ENCODE data around the gene ZDHHC23. TPM values are rescaled to one million over a fixed set of nuclear protein-coding genes. Genes with fewer than 3 reads are reported as not detected.

The ZDHHC23 gene
- total and polyA plus RNA-seq, 2 donors (not counting 1 experiment from before 2014, with no cell fraction given): 12.3 to 72.6 TPM

DNA sequence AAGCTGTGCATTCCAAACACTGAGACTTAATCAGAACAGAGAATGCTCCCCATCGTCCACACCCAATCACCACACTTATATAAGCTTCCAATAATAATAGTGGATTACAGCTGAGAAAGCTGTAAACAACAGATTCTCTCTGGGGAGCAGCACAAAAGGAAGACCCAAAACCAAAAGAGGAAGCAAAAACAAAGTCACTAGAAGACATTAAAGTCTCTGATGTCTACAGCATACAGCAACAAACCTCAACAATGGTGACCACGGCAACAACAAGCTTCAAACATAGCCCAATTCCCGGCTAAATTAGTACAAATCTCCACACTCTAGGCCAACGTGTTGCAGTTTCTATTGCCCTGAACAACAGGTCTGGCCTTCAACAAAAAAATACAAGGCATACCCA is 37.7 kb downstream of the ZDHHC23 start:
- Histone ChIP-seq H3K4me3 (ENCODE audit: control extremely low read depth in 1 of 5, extremely low read depth in 1 of 5, insufficient read depth in 1 of 5, low read depth in 2 of 5, low read length in 4 of 5) (peak overlapping the region in 4 of 5 experiments; percentile 4 to 34 (median 5)), H3K9me3 (ENCODE audit: control extremely low read depth in 1 of 3, control insufficient read depth in 2 of 3, insufficient read depth in 1 of 3, low read length in 2 of 3) (no peaks in the 10 kb centered on the region), H3K4me2 (replicated peaks; ENCODE audit: low read depth, low read length, poor library complexity, severe bottlenecking) (peak overlapping the region; percentile 66), H4K20me1 (ENCODE audit: control insufficient read depth, insufficient read depth, low read length, poor library complexity, severe bottlenecking) (no peaks in the 10 kb centered on the region), H3K27ac (ENCODE audit: low read length in 2 of 2) (peak overlapping the region; percentile 97 to 98), H3K36me3 (replicated peaks in 1 of 2; ENCODE audit: control extremely low read depth in 1 of 2, control insufficient read depth in 1 of 2, extremely low read depth in 1 of 2, insufficient read depth in 2 of 2, low read length in 1 of 2) (peaks cover 2 to 5% of the 10 kb centered on the region in 2 experiments), H3K79me2 (ENCODE audit: control insufficient read depth, insufficient read depth, low read length) (no peaks in the 10 kb centered on the region), H3K27me3 (replicated peaks in 1 of 4; ENCODE audit: control extremely low read depth in 1 of 4, control insufficient read depth in 3 of 4, insufficient read depth in 4 of 4, low read length in 3 of 4) (no peaks in the 10 kb centered on the region), H3K4me1 (ENCODE audit: control insufficient read depth in 2 of 2, insufficient read depth in 2 of 2, low read length in 2 of 2) (peaks cover 39 to 43% of the 10 kb centered on the region in 2 donors), H3K9ac (ENCODE audit: low read length) (peak overlapping the region; percentile 57), H2AFZ (ENCODE audit: insufficient read depth, low read depth, low read length, poor library complexity, severe bottlenecking) (peak overlapping the region; percentile 53)
- ATAC-seq (ENCODE audit: low read depth) (peak; percentile 94), DNase-seq (peak; percentile 84)
- Mint-ChIP-seq H3K9me3 (ENCODE audit: insufficient read depth) (no peaks in the 10 kb centered on the region), H3K4me1 (peaks cover 58% of the 10 kb centered on the region), H3K27me3 (no peaks in the 10 kb centered on the region), H3K27ac (peak overlapping the region; percentile 98), H3K4me3 (peak overlapping the region; percentile 79)
- ChIA-PET CTCF (interaction anchor here (0.7 to 2.7 kb wide), 4 partner anchors 16 to 25 kb away, joined by 3 to 20 read pairs (median 4); no protein-coding TSS in a partner anchor), POLR2A (interaction anchor here (0.6 to 3.8 kb wide), 5 partner anchors 20 to 239 kb away, joined by 3 to 33 read pairs (median 9); partner anchors contain the start of genes ATP6V1A, CCDC191 and QTRT2)
- WGBS (ENCODE audit: insufficient coverage): 0% methylated on average over 2 of the region's 4 CpGs
- intact Hi-C loops (cut with micrococcal nuclease): loop anchor here (1.0 to 2.0 kb wide), 4 partner anchors 20 to 228 kb away; partner anchors contain the start of genes CCDC191, QTRT2 and ZDHHC23
- TF ChIP-seq EZH2 (IDR thresholded peaks at IDR 0.05; ENCODE audit: borderline replicate concordance, insufficient read depth, low read depth, low read length, poor library complexity, severe bottlenecking) (no peak), CTCF (IDR thresholded peaks at IDR 0.05) (no peak)

DNA sequence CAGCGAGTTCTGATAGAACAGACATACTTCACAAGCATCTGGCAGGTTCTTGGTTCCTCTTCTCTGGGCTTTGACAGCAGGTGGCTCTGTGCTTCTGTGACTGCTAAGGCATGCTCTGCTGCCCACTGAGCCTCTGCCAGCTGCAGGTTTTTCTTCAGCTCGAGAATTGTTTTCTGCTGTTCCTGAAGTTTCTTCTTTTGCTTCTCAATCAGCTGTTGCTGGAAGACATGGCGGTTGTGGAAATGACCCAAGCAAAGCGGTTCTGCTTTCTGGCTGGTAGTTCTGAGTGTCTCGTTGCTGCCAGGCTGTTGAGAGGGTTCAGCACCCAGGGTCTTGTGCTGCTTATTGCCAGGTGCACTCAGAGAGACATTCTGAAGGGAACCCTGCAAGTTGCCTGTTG is 57.7 kb downstream of the ZDHHC23 start:
- intact Hi-C loops (cut with micrococcal nuclease): loop anchor here (1.0 kb wide), 4 partner anchors 20 to 58 kb away; partner anchors contain the start of genes CCDC191 and QTRT2
- Mint-ChIP-seq H3K4me3 (peak overlapping the region; percentile 80), H3K27ac (peak overlapping the region; percentile 98), H3K27me3 (no peaks in the 10 kb centered on the region), H3K4me1 (peaks cover 55% of the 10 kb centered on the region), H3K9me3 (ENCODE audit: insufficient read depth) (no peaks in the 10 kb centered on the region)
- 0% methylated on average over 5 of the region's 5 CpGs for WGBS (ENCODE audit: insufficient coverage)
- DNase-seq (peak; percentile 91), ATAC-seq (ENCODE audit: low read depth) (peak; percentile 95)
- Histone ChIP-seq H3K4me2 (replicated peaks; ENCODE audit: low read depth, low read length, poor library complexity, severe bottlenecking) (peak overlapping the region; percentile 70), H2AFZ (ENCODE audit: insufficient read depth, low read depth, low read length, poor library complexity, severe bottlenecking) (peak overlapping the region; percentile 55), H3K27ac (ENCODE audit: low read length in 2 of 2) (peak overlapping the region; percentile 93 to 94), H3K4me3 (ENCODE audit: control extremely low read depth in 1 of 5, extremely low read depth in 1 of 5, insufficient read depth in 1 of 5, low read depth in 2 of 5, low read length in 4 of 5) (peak overlapping the region in 4 of 5 experiments; percentile 31 to 43 (median 38)), H3K79me2 (ENCODE audit: control insufficient read depth, insufficient read depth, low read length) (peaks cover 4% of the 10 kb centered on the region), H3K9ac (ENCODE audit: low read length) (peak overlapping the region; percentile 38), H3K4me1 (ENCODE audit: control insufficient read depth in 2 of 2, insufficient read depth in 2 of 2, low read length in 2 of 2) (peaks cover 34 to 45% of the 10 kb centered on the region in 2 donors), H4K20me1 (ENCODE audit: control insufficient read depth, insufficient read depth, low read length, poor library complexity, severe bottlenecking) (no peaks in the 10 kb centered on the region), H3K9me3 (ENCODE audit: control extremely low read depth in 1 of 3, control insufficient read depth in 2 of 3, insufficient read depth in 1 of 3, low read length in 2 of 3) (no peaks in the 10 kb centered on the region), H3K27me3 (replicated peaks in 1 of 4; ENCODE audit: control extremely low read depth in 1 of 4, control insufficient read depth in 3 of 4, insufficient read depth in 4 of 4, low read length in 3 of 4) (no peaks in the 10 kb centered on the region), H3K36me3 (replicated peaks in 1 of 2; ENCODE audit: control extremely low read depth in 1 of 2, control insufficient read depth in 1 of 2, extremely low read depth in 1 of 2, insufficient read depth in 2 of 2, low read length in 1 of 2) (peaks cover 0 to 6% of the 10 kb centered on the region in 2 experiments)
- CTCF ChIA-PET: interaction anchor here (0.6 to 1.9 kb wide), 24 partner anchors 11 to 269 kb away, joined by 3 to 20 read pairs (median 4); partner anchors contain the start of genes CCDC191, GRAMD1C and QTRT2
- POLR2A ChIA-PET: interaction anchor here (0.6 to 3.8 kb wide), 10 partner anchors 19 to 346 kb away, joined by 3 to 33 read pairs (median 3); partner anchors contain the start of genes ATP6V1A, CCDC191 and QTRT2
- TF ChIP-seq CTCF (IDR thresholded peaks at IDR 0.05): peak; percentile 38
- TF ChIP-seq EZH2 (IDR thresholded peaks at IDR 0.05; ENCODE audit: borderline replicate concordance, insufficient read depth, low read depth, low read length, poor library complexity, severe bottlenecking): no peak

Data from B cell (primary cell).